ENCODE measurements around the gene IKZF3. TPM values are rescaled to one million over a fixed set of nuclear protein-coding genes. Genes with fewer than 3 reads are reported as not detected.

The IKZF3 gene
- total RNA-seq, 2 experiments from 2014 or later, result 39.7 to 39.9 TPM

- peak overlapping the region; percentile 6 for H3K27ac Mint-ChIP-seq
- CTCF ChIA-PET, result interaction anchor here (1.3 kb wide), 1 partner anchor 15 kb away, joined by 3 read pairs; no protein-coding TSS in a partner anchor
- intact Hi-C loops (cut with DNase I, micrococcal nuclease), result no loop called here
Measured at GRCh38 chr17:39747745-39748144, 116.4 kb downstream of the IKZF3 start.

DNA sequence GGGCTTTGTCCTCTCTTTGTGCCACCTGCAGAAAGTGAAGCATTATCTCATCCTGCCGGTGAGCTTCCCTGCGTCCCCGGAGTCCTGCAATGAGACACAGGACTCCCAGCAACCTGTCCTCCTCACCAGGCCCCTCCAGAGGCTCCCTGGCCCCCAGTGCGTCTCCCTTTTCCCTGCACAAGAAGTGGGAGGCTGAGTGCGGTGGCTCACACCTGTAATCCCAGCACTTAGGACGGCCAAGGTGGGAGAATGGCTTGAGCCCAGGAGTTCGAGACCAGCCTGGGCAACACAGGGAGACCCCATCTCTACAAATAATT is 118.0 kb downstream of the IKZF3 start:
- Histone ChIP-seq H3K9me3 (ENCODE audit: control insufficient read depth in 1 of 2, insufficient read depth in 1 of 2, low read length in 2 of 2) (no peaks in the 10 kb centered on the region), H3K36me3 (ENCODE audit: insufficient read depth, low read length) (no peaks in the 10 kb centered on the region), H3K27ac (ENCODE audit: low read depth in 1 of 2, low read length in 2 of 2) (no peak overlapping the region), H3K4me1 (ENCODE audit: insufficient read depth, low read length) (no peaks in the 10 kb centered on the region), H3K4me3 (ENCODE audit: low read length) (no peak overlapping the region), H3K27me3 (ENCODE audit: control insufficient read depth in 1 of 2, insufficient read depth in 2 of 2, low read length in 2 of 2) (no peaks in the 10 kb centered on the region)
- Mint-ChIP-seq H3K27me3 (no peaks in the 10 kb centered on the region), H3K36me3 (ENCODE audit: low read depth) (no peaks in the 10 kb centered on the region), H3K27ac (no peak overlapping the region), H3K9me3 (no peaks in the 10 kb centered on the region), H3K4me1 (ENCODE audit: low read depth) (no peaks in the 10 kb centered on the region), H3K4me3 (no peak overlapping the region)
- TF ChIP-seq, protein P1, sequence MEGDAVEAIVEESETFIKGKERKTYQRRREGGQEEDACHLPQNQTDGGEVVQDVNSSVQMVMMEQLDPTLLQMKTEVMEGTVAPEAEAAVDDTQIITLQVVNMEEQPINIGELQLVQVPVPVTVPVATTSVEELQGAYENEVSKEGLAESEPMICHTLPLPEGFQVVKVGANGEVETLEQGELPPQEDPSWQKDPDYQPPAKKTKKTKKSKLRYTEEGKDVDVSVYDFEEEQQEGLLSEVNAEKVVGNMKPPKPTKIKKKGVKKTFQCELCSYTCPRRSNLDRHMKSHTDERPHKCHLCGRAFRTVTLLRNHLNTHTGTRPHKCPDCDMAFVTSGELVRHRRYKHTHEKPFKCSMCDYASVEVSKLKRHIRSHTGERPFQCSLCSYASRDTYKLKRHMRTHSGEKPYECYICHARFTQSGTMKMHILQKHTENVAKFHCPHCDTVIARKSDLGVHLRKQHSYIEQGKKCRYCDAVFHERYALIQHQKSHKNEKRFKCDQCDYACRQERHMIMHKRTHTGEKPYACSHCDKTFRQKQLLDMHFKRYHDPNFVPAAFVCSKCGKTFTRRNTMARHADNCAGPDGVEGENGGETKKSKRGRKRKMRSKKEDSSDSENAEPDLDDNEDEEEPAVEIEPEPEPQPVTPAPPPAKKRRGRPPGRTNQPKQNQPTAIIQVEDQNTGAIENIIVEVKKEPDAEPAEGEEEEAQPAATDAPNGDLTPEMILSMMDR (IDR thresholded peaks at IDR 0.05), result no peak
- no peak for ATAC-seq (ENCODE audit: poor library complexity)
- intact Hi-C loops (cut with DNase I, micrococcal nuclease), result no loop called here
- ChIA-PET POLR2A (no interaction called here), CTCF (no interaction called here)
- no peak for DNase-seq

More at GRCh38 chr17:39747745-39748144, 116.4 kb downstream of the IKZF3 start:
- DNase-seq (no peak), ATAC-seq (ENCODE audit: poor library complexity) (no peak)
- no peaks in the 10 kb centered on the region for H3K36me3 Mint-ChIP-seq (ENCODE audit: low read depth)
- peaks cover 5% of the 10 kb centered on the region for H3K4me1 Mint-ChIP-seq (ENCODE audit: low read depth)
- H3K4me1 ChIP-seq (ENCODE audit: insufficient read depth, low read length), result peaks cover 1% of the 10 kb centered on the region
- H3K9me3 ChIP-seq (ENCODE audit: control insufficient read depth in 1 of 2, insufficient read depth in 1 of 2, low read length in 2 of 2), result no peaks in the 10 kb centered on the region
- no peak overlapping the region for H3K4me3 ChIP-seq (ENCODE audit: low read length)
- H3K27me3 Mint-ChIP-seq, result no peaks in the 10 kb centered on the region
- no peak overlapping the region for H3K4me3 Mint-ChIP-seq
- TF ChIP-seq, protein P1 (IDR thresholded peaks at IDR 0.05), result no peak
- H3K9me3 Mint-ChIP-seq, result no peaks in the 10 kb centered on the region
- POLR2A ChIA-PET, result no interaction called here
- no peaks in the 10 kb centered on the region for H3K27me3 ChIP-seq (ENCODE audit: control insufficient read depth in 1 of 2, insufficient read depth in 2 of 2, low read length in 2 of 2)
- no peak overlapping the region for H3K27ac ChIP-seq (ENCODE audit: low read depth in 1 of 2, low read length in 2 of 2)
- H3K36me3 ChIP-seq (ENCODE audit: insufficient read depth, low read length), result no peaks in the 10 kb centered on the region

GRCh38 chr17:39745335-39746144 is 118.6 kb downstream of the IKZF3 start:
- Mint-ChIP-seq H3K9me3 (no peaks in the 10 kb centered on the region), H3K4me1 (ENCODE audit: low read depth) (no peaks in the 10 kb centered on the region), H3K36me3 (ENCODE audit: low read depth) (no peaks in the 10 kb centered on the region), H3K4me3 (no peak overlapping the region), H3K27ac (no peak overlapping the region), H3K27me3 (no peaks in the 10 kb centered on the region)
- Histone ChIP-seq H3K36me3 (ENCODE audit: insufficient read depth, low read length) (no peaks in the 10 kb centered on the region), H3K27me3 (ENCODE audit: control insufficient read depth in 1 of 2, insufficient read depth in 2 of 2, low read length in 2 of 2) (no peaks in the 10 kb centered on the region), H3K4me1 (ENCODE audit: insufficient read depth, low read length) (no peaks in the 10 kb centered on the region), H3K4me3 (ENCODE audit: low read length) (no peak overlapping the region), H3K27ac (ENCODE audit: low read depth in 1 of 2, low read length in 2 of 2) (no peak overlapping the region), H3K9me3 (ENCODE audit: control insufficient read depth in 1 of 2, insufficient read depth in 1 of 2, low read length in 2 of 2) (no peaks in the 10 kb centered on the region)
- DNase-seq, result no peak
- TF ChIP-seq, protein P1 (IDR thresholded peaks at IDR 0.05), result no peak
- ATAC-seq (ENCODE audit: poor library complexity), result no peak
- intact Hi-C loops (cut with DNase I, micrococcal nuclease), result no loop called here
- POLR2A ChIA-PET, result no interaction called here
- CTCF ChIA-PET, result interaction anchor here (1.5 kb wide), 1 partner anchor 15 kb away, joined by 7 read pairs; the partner anchor contains the start of gene MIEN1
